H9 (cell line): ENCODE results near the gene EVL. TPM values are rescaled to one million over a fixed set of nuclear protein-coding genes. Genes with fewer than 3 reads are reported as not detected.

Source experiments
- DNase-seq: peaks from one replicate; pipeline ENCODE4 v3.0.0-alpha.2; 2017
- H2AFZ ChIP-seq: one replicate; pipeline ENCODE4 v1.6.1; 2013; ENCODE audit warnings: mild to moderate bottlenecking, low read length, control low read depth, moderate library complexity
- H2AK5ac ChIP-seq: 2 replicates; pipeline ENCODE4 v1.6.1; 2013; ENCODE audit warnings: low read length, control low read depth, mixed read lengths; ENCODE audit not compliant: insufficient read length
- H2BK120ac ChIP-seq: one replicate; pipeline ENCODE4 v1.6.1; 2013; ENCODE audit warnings: low read depth, mild to moderate bottlenecking, low read length, control low read depth, inconsistent platforms; ENCODE audit not compliant: poor library complexity, severe bottlenecking
- H2BK12ac ChIP-seq: 2 replicates; pipeline ENCODE4 v1.6.1; 2013; ENCODE audit warnings: low read length, control low read depth, mixed read lengths, low read depth; ENCODE audit not compliant: insufficient read length
- H2BK15ac ChIP-seq: 2 replicates; pipeline ENCODE4 v1.6.1; 2013; ENCODE audit warnings: low read depth, low read length, control low read depth
- H2BK20ac ChIP-seq: one replicate; pipeline ENCODE4 v1.6.1; 2013; ENCODE audit warnings: low read depth, mild to moderate bottlenecking, low read length, control low read depth, inconsistent platforms; ENCODE audit not compliant: poor library complexity, severe bottlenecking
- H2BK5ac ChIP-seq: 2 replicates; pipeline ENCODE4 v1.6.1; 2013; ENCODE audit warnings: low read length, control low read depth, mixed read lengths; ENCODE audit not compliant: insufficient read length
- H3K14ac ChIP-seq: 2 replicates; pipeline ENCODE4 v1.6.1; 2013; ENCODE audit warnings: low read length, control low read depth; ENCODE audit not compliant: insufficient read depth
- H3K18ac ChIP-seq: 2 replicates; pipeline ENCODE4 v1.6.1; 2013; ENCODE audit warnings: low read depth, mild to moderate bottlenecking, mixed read lengths, low read length, control low read depth; ENCODE audit not compliant: insufficient read length
- H3K23ac ChIP-seq: 2 replicates; pipeline ENCODE4 v1.6.1; 2013; ENCODE audit warnings: low read length, control low read depth, mixed read lengths, low read depth; ENCODE audit not compliant: insufficient read length
- H3K23me2 ChIP-seq: 2 replicates; pipeline ENCODE4 v1.6.1; 2013; ENCODE audit warnings: low read depth, mild to moderate bottlenecking, mixed read lengths, low read length, control low read depth; ENCODE audit not compliant: insufficient read length, poor library complexity, severe bottlenecking
- H3K27ac ChIP-seq: 2 replicates; pipeline ENCODE4 v1.5.1; 2013; ENCODE audit warnings: low read length, control low read depth, mixed read lengths, low read depth; ENCODE audit not compliant: insufficient read length
- H3K27me3 ChIP-seq: 2 replicates; pipeline ENCODE4 v1.6.1; 2013; ENCODE audit warnings: low read length, control low read depth, inconsistent platforms; ENCODE audit not compliant: insufficient read depth
- H3K4ac ChIP-seq: 2 replicates; pipeline ENCODE4 v1.6.1; 2013; ENCODE audit warnings: low read depth, mild to moderate bottlenecking, control low read depth, inconsistent platforms, low read length, moderate library complexity
- H3K4me1 ChIP-seq: 2 replicates; pipeline ENCODE4 v1.6.1; 2013; ENCODE audit warnings: low read length, control low read depth, inconsistent platforms; ENCODE audit not compliant: insufficient read depth
- H3K4me2 ChIP-seq: 2 replicates; pipeline ENCODE4 v1.6.1; 2013; ENCODE audit warnings: low read length, control low read depth, mixed read lengths; ENCODE audit not compliant: insufficient read length, insufficient read depth
- H3K56ac ChIP-seq: 2 replicates; pipeline ENCODE4 v1.6.1; 2013; ENCODE audit warnings: low read depth, mild to moderate bottlenecking, mixed read lengths, low read length, control low read depth; ENCODE audit not compliant: insufficient read length
- H3K79me1 ChIP-seq: 2 replicates; pipeline ENCODE4 v1.6.1; 2013; ENCODE audit warnings: low read depth, mild to moderate bottlenecking, moderate library complexity, low read length, control low read depth, inconsistent platforms; ENCODE audit not compliant: insufficient read depth, poor library complexity, severe bottlenecking
- H3K79me2 ChIP-seq: 2 replicates; pipeline ENCODE4 v1.6.1; 2013; ENCODE audit warnings: low read length, control low read depth, inconsistent platforms; ENCODE audit not compliant: insufficient read depth
- H3K9ac ChIP-seq: 2 replicates; pipeline ENCODE4 v1.6.1; 2013; ENCODE audit warnings: low read length, control low read depth, mixed read lengths; ENCODE audit not compliant: insufficient read length; ENCODE audit errors: extremely low read depth
- H3K9me3 ChIP-seq: one replicate; pipeline ENCODE4 v1.6.1; 2013; ENCODE audit warnings: low read depth, low read length, inconsistent platforms; ENCODE audit not compliant: control insufficient read depth
- H3T11ph ChIP-seq: one replicate; pipeline ENCODE4 v1.6.1; 2013; ENCODE audit warnings: mild to moderate bottlenecking, low read length, control low read depth, inconsistent platforms
- H4K20me1 ChIP-seq: one replicate; pipeline ENCODE4 v1.6.1; 2013; ENCODE audit not compliant: control insufficient read depth, insufficient read length, insufficient read depth
- H4K5ac ChIP-seq: 2 replicates; pipeline ENCODE4 v1.6.1; 2013; ENCODE audit warnings: low read depth, mild to moderate bottlenecking, mixed read lengths, low read length, control low read depth; ENCODE audit not compliant: insufficient read length
- H4K8ac ChIP-seq: replicated peaks from 2 replicates; pipeline ENCODE4 v1.6.1; 2013; ENCODE audit warnings: low read length, control low read depth, mixed read lengths, low read depth; ENCODE audit not compliant: insufficient read length
- H4K91ac ChIP-seq: 2 replicates; pipeline ENCODE4 v1.6.1; 2013; ENCODE audit warnings: low read depth, mild to moderate bottlenecking, moderate library complexity, mixed read lengths, low read length, control low read depth; ENCODE audit not compliant: insufficient read length
- H3K27ac Mint-ChIP-seq, 3 experiments: 2 replicates in 2 of 3; 3 replicates in 1 of 3; pipeline ENCODE4 v1.8.0; 2020 to 2021; ENCODE audit warnings: mixed read lengths in 3 of 3, mild to moderate bottlenecking in 1 of 3, moderate library complexity in 1 of 3
- H3K27me3 Mint-ChIP-seq: 2 replicates; pipeline ENCODE4 v1.8.0; 2021; ENCODE audit warnings: low read depth, mild to moderate bottlenecking, moderate library complexity, mixed read lengths
- H3K36me3 Mint-ChIP-seq, 3 experiments: 2 replicates in 2 of 3; 3 replicates in 1 of 3; pipeline ENCODE4 v1.8.0; 2020 to 2021; ENCODE audit warnings: low read depth in 3 of 3, mixed read lengths in 3 of 3; ENCODE audit not compliant: insufficient read depth in 1 of 3
- H3K4me1 Mint-ChIP-seq, 2 experiments: 2 replicates each; pipeline ENCODE4 v1.8.0; 2020; ENCODE audit warnings: mixed read lengths in 2 of 2
- H3K4me3 Mint-ChIP-seq, 2 experiments: 2 replicates in 1 of 2; 3 replicates in 1 of 2; pipeline ENCODE4 v1.8.0; 2020 to 2021; ENCODE audit warnings: mild to moderate bottlenecking in 2 of 2, mixed read lengths in 2 of 2, moderate library complexity in 1 of 2
- H3K9me3 Mint-ChIP-seq, 2 experiments: 2 replicates in 1 of 2; 3 replicates in 1 of 2; pipeline ENCODE4 v1.8.0; 2020; ENCODE audit warnings: mild to moderate bottlenecking in 2 of 2, mixed read lengths in 2 of 2, moderate library complexity in 1 of 2
- WGBS: extraction: QIAGEN DNeasy Blood & Tissue Kit; methylation state at CpG from one replicate; pipeline ENCODE4 v1.1.7; 2013; ENCODE audit warnings: missing lambda C conversion rate, low lambda C conversion rate, mixed read lengths; ENCODE audit not compliant: insufficient read length; ENCODE audit errors: extremely low coverage; 5-methylcytosine and 5-hydroxymethylcytosine counted together
- total RNA-seq: library from RNA; stranded (reverse); gene quantifications from 2 replicates; pipeline ENCODE4 v1.2.1, GENCODE V29; 2021
- TF ChIP-seq, protein P1 (sequence below): fragments of 200-600 bp; sonication (generic); conservative IDR thresholded peaks from 3 replicates; pipeline ENCODE4 v1.8.0; 2021; ENCODE audit warnings: antibody characterized with exemption, mild to moderate bottlenecking

EVL gene
- total RNA-seq, 1 experiment from 2014 or later: 53.2 TPM

GRCh38 chr14:100067481-100067880, 2.3 kb downstream of the EVL start:
- Histone ChIP-seq H4K5ac (no peak overlapping the region), H3K9me3 (no peaks in the 10 kb centered on the region), H3K79me1 (no peaks in the 10 kb centered on the region), H3K79me2 (no peaks in the 10 kb centered on the region), H3T11ph (no peak overlapping the region), H3K9ac (no peak overlapping the region), H4K20me1 (no peaks in the 10 kb centered on the region), H2BK15ac (no peak overlapping the region), H3K4me2 (no peak overlapping the region), H2BK120ac (no peak overlapping the region), H2BK20ac (no peak overlapping the region), H3K56ac (no peak overlapping the region), H3K18ac (no peak overlapping the region), H2BK5ac (no peak overlapping the region), H3K4me1 (no peaks in the 10 kb centered on the region), H3K27me3 (no peaks in the 10 kb centered on the region), H3K23me2 (no peaks in the 10 kb centered on the region), H2AK5ac (no peak overlapping the region), H3K23ac (no peak overlapping the region), H3K14ac (no peak overlapping the region), H4K8ac (no peak overlapping the region), H2AFZ (no peak overlapping the region), H4K91ac (peak overlapping the region; percentile 15), H2BK12ac (no peak overlapping the region), H3K4ac (no peak overlapping the region), H3K27ac (no peak overlapping the region)
- no CpG with 5 or more reads among the region's 6 CpGs for WGBS
- Mint-ChIP-seq H3K36me3 (no peaks in the 10 kb centered on the region), H3K27me3 (no peaks in the 10 kb centered on the region), H3K4me3 (no peak overlapping the region), H3K27ac (peak overlapping the region in 1 of 3 experiments; percentile 20; a peak in 2 of 7 replicates), H3K9me3 (no peaks in the 10 kb centered on the region), H3K4me1 (peaks cover 5 to 13% of the 10 kb centered on the region in 2 experiments)
- DNase-seq: no peak
- TF ChIP-seq, protein P1, sequence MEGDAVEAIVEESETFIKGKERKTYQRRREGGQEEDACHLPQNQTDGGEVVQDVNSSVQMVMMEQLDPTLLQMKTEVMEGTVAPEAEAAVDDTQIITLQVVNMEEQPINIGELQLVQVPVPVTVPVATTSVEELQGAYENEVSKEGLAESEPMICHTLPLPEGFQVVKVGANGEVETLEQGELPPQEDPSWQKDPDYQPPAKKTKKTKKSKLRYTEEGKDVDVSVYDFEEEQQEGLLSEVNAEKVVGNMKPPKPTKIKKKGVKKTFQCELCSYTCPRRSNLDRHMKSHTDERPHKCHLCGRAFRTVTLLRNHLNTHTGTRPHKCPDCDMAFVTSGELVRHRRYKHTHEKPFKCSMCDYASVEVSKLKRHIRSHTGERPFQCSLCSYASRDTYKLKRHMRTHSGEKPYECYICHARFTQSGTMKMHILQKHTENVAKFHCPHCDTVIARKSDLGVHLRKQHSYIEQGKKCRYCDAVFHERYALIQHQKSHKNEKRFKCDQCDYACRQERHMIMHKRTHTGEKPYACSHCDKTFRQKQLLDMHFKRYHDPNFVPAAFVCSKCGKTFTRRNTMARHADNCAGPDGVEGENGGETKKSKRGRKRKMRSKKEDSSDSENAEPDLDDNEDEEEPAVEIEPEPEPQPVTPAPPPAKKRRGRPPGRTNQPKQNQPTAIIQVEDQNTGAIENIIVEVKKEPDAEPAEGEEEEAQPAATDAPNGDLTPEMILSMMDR: no peak
